Cardiac muscle cell (in vitro differentiated cells and primary cell): ENCODE data around the gene TOMM6. TPM values are rescaled to one million over a fixed set of nuclear protein-coding genes. Genes with fewer than 3 reads are reported as not detected.

ENCODE experiments used
- DNase-seq, 2 donors: peaks; one replicate each; pipeline versions ENCODE4 v3.0.0 to v3.0.0-alpha.2; 2010 to 2017; ENCODE audit warnings: low read depth in 1 of 2, low spot score in 1 of 2
- H3K27ac ChIP-seq: fragments of 200-600 bp; sonication (generic); 2 replicates; pipeline ENCODE4 v1.5.1; 2016
- H3K27me3 ChIP-seq: fragments of 200-600 bp; sonication (generic); 2 replicates; pipeline ENCODE4 v1.6.0; 2016; ENCODE audit warnings: control low read depth
- H3K36me3 ChIP-seq: fragments of 200-600 bp; sonication (generic); 2 replicates; pipeline ENCODE4 v1.5.1; 2016; ENCODE audit warnings: control low read depth
- H3K4me1 ChIP-seq: fragments of 200-600 bp; sonication (generic); 2 replicates; pipeline ENCODE4 v1.8.1; 2017; ENCODE audit warnings: low read depth, mild to moderate bottlenecking, mixed run types
- H3K4me3 ChIP-seq: fragments of 200-600 bp; sonication (generic); 2 replicates; pipeline ENCODE4 v1.5.1; 2016; ENCODE audit warnings: mild to moderate bottlenecking
- H3K9me3 ChIP-seq: fragments of 200-600 bp; sonication (generic); 2 replicates; pipeline ENCODE4 v1.5.1; 2017; ENCODE audit warnings: low read depth, mild to moderate bottlenecking, control low read depth
- CTCF ChIP-seq: IDR thresholded peaks from 2 replicates; pipeline ENCODE4 v1.5.1; 2012; ENCODE audit warnings: low read depth, mild to moderate bottlenecking, low read length
- polyA plus RNA-seq: library from polyadenylated mRNA; unstranded; fragments of >200 nt; fragmentation: Nextera tagmentation; extraction: Ambion mirVana; gene quantifications from 2 replicates; pipeline ENCODE4 v1.2.1, GENCODE V29; 2016
- total RNA-seq: library from RNA; depleted of rRNA; stranded (reverse); fragments of >200 nt; gene quantifications from 2 replicates; pipeline ENCODE4 v1.2.3, GENCODE V29; 2016

TOMM6 gene
- total and polyA plus RNA-seq, 2 experiments from 2014 or later, result 113 to 232 TPM

- H3K4me1 ChIP-seq, result peaks cover 10% of the 10 kb centered on the region
- no peaks in the 10 kb centered on the region for H3K27me3 ChIP-seq
- peak overlapping the region; percentile 3 for H3K27ac ChIP-seq
Measured at GRCh38 chr6:41836660-41837052, 49.2 kb downstream of the TOMM6 start.

More at GRCh38 chr6:41836660-41837052, 49.2 kb downstream of the TOMM6 start:
- H3K9me3 ChIP-seq, result no peaks in the 10 kb centered on the region
- no peaks in the 10 kb centered on the region for H3K36me3 ChIP-seq
- no peak overlapping the region for H3K4me3 ChIP-seq
- DNase-seq, result no peak
- no peak for TF ChIP-seq CTCF

Other genes with a start within 250 kb of the TOMM6 start
- gene FOXP4, start 241.3 kb upstream of the TOMM6 start, total RNA-seq, result 24.5 and 29.0 TPM in 2 replicates
- 42.5 and 51.1 TPM in 2 replicates for gene FOXP4, start 241.3 kb upstream of the TOMM6 start, polyA plus RNA-seq
- gene MDFI, start 149.2 kb upstream of the TOMM6 start, total RNA-seq, result 100.0 and 137 TPM in 2 replicates
- gene MDFI, start 149.2 kb upstream of the TOMM6 start, polyA plus RNA-seq, result 27.5 and 27.9 TPM in 2 replicates
- 25.8 and 41.0 TPM in 2 replicates for gene TFEB, start 52.1 kb upstream of the TOMM6 start, total RNA-seq
- gene TFEB, start 52.1 kb upstream of the TOMM6 start, polyA plus RNA-seq, result 34.0 and 57.8 TPM in 2 replicates
- not detected in 2 replicates for gene PGC, start 40.3 kb upstream of the TOMM6 start, total RNA-seq
- gene PGC, start 40.3 kb upstream of the TOMM6 start, polyA plus RNA-seq, result 0.10 TPM in 1 of 2 replicates, not detected in the other
- gene FRS3, start 7.8 kb upstream of the TOMM6 start, total RNA-seq, result 24.7 and 25.9 TPM in 2 replicates
- 25.3 and 31.6 TPM in 2 replicates for gene FRS3, start 7.8 kb upstream of the TOMM6 start, polyA plus RNA-seq
- 1.9 and 22.5 TPM in 2 replicates for gene PRICKLE4, start 6.9 kb upstream of the TOMM6 start, total RNA-seq
- 6.4 and 9.3 TPM in 2 replicates for gene PRICKLE4, start 6.9 kb upstream of the TOMM6 start, polyA plus RNA-seq
- gene USP49, start 107.7 kb downstream of the TOMM6 start, total RNA-seq, result 3.7 and 8.5 TPM in 2 replicates
- gene USP49, start 107.7 kb downstream of the TOMM6 start, polyA plus RNA-seq, result 5.0 and 5.4 TPM in 2 replicates
- gene MED20, start 133.4 kb downstream of the TOMM6 start, total RNA-seq, result 18.0 and 18.5 TPM in 2 replicates
- gene MED20, start 133.4 kb downstream of the TOMM6 start, polyA plus RNA-seq, result 28.1 and 30.2 TPM in 2 replicates
- 18.3 and 32.6 TPM in 2 replicates for gene BYSL, start 133.8 kb downstream of the TOMM6 start, total RNA-seq
- 30.7 and 40.2 TPM in 2 replicates for gene BYSL, start 133.8 kb downstream of the TOMM6 start, polyA plus RNA-seq
- 20.0 and 21.1 TPM in 2 replicates for gene CCND3, start 154.1 kb downstream of the TOMM6 start, total RNA-seq
- gene CCND3, start 154.1 kb downstream of the TOMM6 start, polyA plus RNA-seq, result 23.9 and 43.1 TPM in 2 replicates